ENCODE results near the gene GTF2IRD1. TPM values are rescaled to one million over a fixed set of nuclear protein-coding genes. Genes with fewer than 3 reads are reported as not detected.
A peak's percentile ranks its signal among the peaks of the same experiment; 100 is the strongest.

The GTF2IRD1 gene
- total RNA-seq, 2 experiments from 2014 or later = 0.34 to 1.3 TPM

- Mint-ChIP-seq H3K36me3 (no peaks in the 10 kb centered on the region), H3K27ac (no peak overlapping the region), H3K9me3 (no peaks in the 10 kb centered on the region), H3K27me3 (no peaks in the 10 kb centered on the region), H3K4me3 (no peak overlapping the region), H3K4me1 (no peaks in the 10 kb centered on the region)
- no peak for DNase-seq
- POLR2A ChIA-PET = no interaction called here
- ATAC-seq (ENCODE audit: low read depth) = no peak
Measured at GRCh38 chr7:74584160-74584954, 130.7 kb downstream of the GTF2IRD1 start.

GRCh38 chr7:74585844-74586243 is 132.1 kb downstream of the GTF2IRD1 start:
- Mint-ChIP-seq H3K4me1 (no peaks in the 10 kb centered on the region), H3K36me3 (no peaks in the 10 kb centered on the region), H3K4me3 (no peak overlapping the region), H3K9me3 (no peaks in the 10 kb centered on the region), H3K27me3 (no peaks in the 10 kb centered on the region), H3K27ac (no peak overlapping the region)
- POLR2A ChIA-PET = no interaction called here
- DNase-seq (no peak), ATAC-seq (ENCODE audit: low read depth) (no peak)

GRCh38 chr7:74586258-74587175 is 132.8 kb downstream of the GTF2IRD1 start:
- H3K4me1 Mint-ChIP-seq = no peaks in the 10 kb centered on the region
- DNase-seq (no peak), ATAC-seq (ENCODE audit: low read depth) (no peak)
- POLR2A ChIA-PET = no interaction called here
- no peaks in the 10 kb centered on the region for H3K9me3 Mint-ChIP-seq
- no peaks in the 10 kb centered on the region for H3K36me3 Mint-ChIP-seq
- no peak overlapping the region for H3K27ac Mint-ChIP-seq
- H3K27me3 Mint-ChIP-seq = no peaks in the 10 kb centered on the region
- no peak overlapping the region for H3K4me3 Mint-ChIP-seq

- Mint-ChIP-seq H3K9me3 (no peaks in the 10 kb centered on the region), H3K4me1 (no peaks in the 10 kb centered on the region)
- POLR2A ChIA-PET = no interaction called here
Measured at GRCh38 chr7:74587435-74588126, 133.9 kb downstream of the GTF2IRD1 start.

GRCh38 chr7:74590813-74591212 is 137.1 kb downstream of the GTF2IRD1 start:
- ATAC-seq (ENCODE audit: low read depth) (no peak), DNase-seq (no peak)
- Mint-ChIP-seq H3K36me3 (no peaks in the 10 kb centered on the region), H3K4me3 (no peak overlapping the region), H3K9me3 (no peaks in the 10 kb centered on the region), H3K4me1 (no peaks in the 10 kb centered on the region), H3K27me3 (no peaks in the 10 kb centered on the region), H3K27ac (no peak overlapping the region)
- POLR2A ChIA-PET = no interaction called here

More at GRCh38 chr7:74587435-74588126, 133.9 kb downstream of the GTF2IRD1 start:
- Mint-ChIP-seq H3K36me3 (no peaks in the 10 kb centered on the region), H3K27ac (no peak overlapping the region), H3K27me3 (no peaks in the 10 kb centered on the region), H3K4me3 (no peak overlapping the region)
- DNase-seq (no peak), ATAC-seq (ENCODE audit: low read depth) (no peak)

- POLR2A ChIA-PET = no interaction called here
- no peak overlapping the region for H3K27ac Mint-ChIP-seq
- no peaks in the 10 kb centered on the region for H3K36me3 Mint-ChIP-seq
- ATAC-seq (ENCODE audit: low read depth) (no peak), DNase-seq (no peak)
- no peaks in the 10 kb centered on the region for H3K9me3 Mint-ChIP-seq
- H3K4me3 Mint-ChIP-seq = no peak overlapping the region
- no peaks in the 10 kb centered on the region for H3K27me3 Mint-ChIP-seq
- peaks cover 2% of the 10 kb centered on the region for H3K4me1 Mint-ChIP-seq
Measured at GRCh38 chr7:74598558-74598957, 144.9 kb downstream of the GTF2IRD1 start.

- no peak for DNase-seq
- H3K4me1 Mint-ChIP-seq = peaks cover 2% of the 10 kb centered on the region
- no peak for ATAC-seq (ENCODE audit: low read depth)
- H3K27ac Mint-ChIP-seq = no peak overlapping the region
- no peaks in the 10 kb centered on the region for H3K36me3 Mint-ChIP-seq
- H3K4me3 Mint-ChIP-seq = no peak overlapping the region
- H3K9me3 Mint-ChIP-seq = no peaks in the 10 kb centered on the region
- H3K27me3 Mint-ChIP-seq = no peaks in the 10 kb centered on the region
- POLR2A ChIA-PET = no interaction called here
Measured at GRCh38 chr7:74599244-74599643, 145.5 kb downstream of the GTF2IRD1 start.

- H3K9me3 Mint-ChIP-seq = no peaks in the 10 kb centered on the region
- H3K27me3 Mint-ChIP-seq = peaks cover 5% of the 10 kb centered on the region
- no peak for DNase-seq
- no peak overlapping the region for H3K27ac Mint-ChIP-seq
- H3K4me1 Mint-ChIP-seq = peaks cover 2% of the 10 kb centered on the region
- POLR2A ChIA-PET = no interaction called here
- ATAC-seq (ENCODE audit: low read depth) = no peak
- no peaks in the 10 kb centered on the region for H3K36me3 Mint-ChIP-seq
- H3K4me3 Mint-ChIP-seq = no peak overlapping the region
Measured at GRCh38 chr7:74604326-74605020, 150.8 kb downstream of the GTF2IRD1 start.

GRCh38 chr7:74606101-74606908 is 152.6 kb downstream of the GTF2IRD1 start:
- Mint-ChIP-seq H3K4me1 (peaks cover 2% of the 10 kb centered on the region), H3K9me3 (no peaks in the 10 kb centered on the region), H3K36me3 (no peaks in the 10 kb centered on the region), H3K4me3 (peak overlapping the region; percentile 64), H3K27me3 (peaks cover 5% of the 10 kb centered on the region), H3K27ac (no peak overlapping the region)
- POLR2A ChIA-PET = no interaction called here
- peak; percentile 75 for ATAC-seq (ENCODE audit: low read depth)
- DNase-seq = peak; percentile 62

GRCh38 chr7:74606909-74607510 is 153.3 kb downstream of the GTF2IRD1 start:
- POLR2A ChIA-PET = no interaction called here
- H3K4me3 Mint-ChIP-seq = peak overlapping the region; percentile 64
- no peak for DNase-seq
- H3K27ac Mint-ChIP-seq = no peak overlapping the region
- H3K9me3 Mint-ChIP-seq = no peaks in the 10 kb centered on the region
- no peaks in the 10 kb centered on the region for H3K36me3 Mint-ChIP-seq
- no peak for ATAC-seq (ENCODE audit: low read depth)
- H3K4me1 Mint-ChIP-seq = peaks cover 2% of the 10 kb centered on the region
- H3K27me3 Mint-ChIP-seq = peaks cover 5% of the 10 kb centered on the region

GRCh38 chr7:74612015-74612829 is 158.5 kb downstream of the GTF2IRD1 start:
- DNase-seq (no peak), ATAC-seq (ENCODE audit: low read depth) (no peak)
- Mint-ChIP-seq H3K4me1 (peaks cover 5% of the 10 kb centered on the region), H3K27me3 (peaks cover 2% of the 10 kb centered on the region), H3K27ac (no peak overlapping the region), H3K36me3 (no peaks in the 10 kb centered on the region), H3K4me3 (no peak overlapping the region), H3K9me3 (no peaks in the 10 kb centered on the region)
- POLR2A ChIA-PET = no interaction called here

All from activated naive CD8-positive, alpha-beta T cell treated with anti-CD3 and anti-CD28 coated beads, Interleukin-2, amount 10 ng/mL, durations not matched to agents 7 days and 5 days (primary cell).